HG03175 (cell line): ENCODE measurements around the gene GRB14.

Experiments
- ATAC-seq: cut with Tn5 transposase; IDR thresholded peaks from one replicate; pipeline ENCODE4 v1.9.1; 2021; ENCODE audit warnings: mild to moderate bottlenecking, moderate library complexity; ENCODE audit not compliant: unreplicated experiment

The GRB14 gene

GRCh38 chr2:164617466-164617865 is 3.8 kb downstream of the GRB14 start:
- ATAC-seq: no peak

DNA sequence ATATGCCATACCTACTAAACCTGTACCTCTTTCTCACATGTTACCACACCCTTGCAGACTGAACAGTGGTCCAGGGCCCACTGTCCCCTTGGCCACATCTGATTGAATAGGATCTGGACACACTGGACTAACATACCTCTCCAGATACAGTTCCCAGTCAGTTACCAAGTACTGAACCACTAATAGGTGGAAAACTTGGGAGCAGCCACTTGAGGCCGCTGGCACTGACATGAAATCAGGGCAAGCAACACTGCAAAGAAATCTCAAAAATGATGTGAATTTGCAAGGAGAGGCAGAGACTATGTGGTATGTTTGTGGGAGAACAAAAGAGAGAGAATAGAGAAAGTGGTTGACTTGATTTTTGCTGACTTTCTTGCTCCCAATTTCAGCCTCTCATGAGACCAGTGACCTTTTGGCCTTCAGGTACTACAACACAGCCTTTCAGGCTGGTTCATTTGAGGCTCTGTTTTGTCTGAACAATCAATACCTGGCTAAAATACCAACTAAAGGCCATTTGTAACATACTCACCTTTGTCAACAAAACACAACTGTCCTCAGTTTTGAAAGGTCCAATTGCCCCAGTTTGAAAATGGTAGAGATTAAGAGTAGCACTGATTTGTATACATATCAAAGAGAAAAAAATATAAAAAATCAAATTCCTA is 7.8 kb downstream of the GRB14 start:
- ATAC-seq: no peak

DNA sequence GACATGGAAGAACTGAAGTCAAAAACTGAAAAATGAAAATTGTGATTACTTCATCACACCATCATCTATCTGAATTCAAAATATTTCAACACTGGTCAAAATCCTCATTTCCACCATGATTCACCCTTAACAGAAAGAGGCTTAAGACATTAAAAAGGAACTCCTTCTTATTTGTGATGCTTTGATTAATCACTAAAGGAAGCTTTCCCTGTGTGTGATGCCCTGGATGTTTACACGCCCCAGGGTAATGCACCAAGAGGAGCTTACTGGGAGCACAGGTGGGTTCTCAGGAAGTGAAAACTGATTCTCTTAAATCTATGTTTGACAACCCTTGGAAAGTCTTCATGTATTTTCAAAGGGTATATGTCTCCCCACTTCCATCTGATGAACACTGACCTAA is 11.5 kb downstream of the GRB14 start:
- ATAC-seq: no peak

DNA sequence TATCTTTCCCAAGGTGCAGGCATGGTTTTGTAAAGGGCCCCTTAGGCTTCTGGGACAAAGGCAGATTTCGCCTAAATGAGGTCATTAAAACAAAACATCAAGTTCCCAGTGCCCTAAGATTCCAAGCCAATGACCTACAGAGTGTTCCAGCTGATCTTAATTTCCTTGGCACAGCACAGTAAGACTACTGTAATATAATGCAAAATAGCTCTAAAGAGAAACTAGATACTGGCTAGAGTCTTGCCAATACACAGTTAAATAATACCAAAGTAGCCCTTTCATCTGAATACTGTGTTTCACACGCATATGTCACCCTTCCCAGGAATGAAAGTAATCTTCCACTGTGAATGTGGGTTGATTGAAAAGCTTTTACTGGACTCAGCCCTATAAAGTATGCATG is 14.7 kb downstream of the GRB14 start:
- ATAC-seq: no peak

DNA sequence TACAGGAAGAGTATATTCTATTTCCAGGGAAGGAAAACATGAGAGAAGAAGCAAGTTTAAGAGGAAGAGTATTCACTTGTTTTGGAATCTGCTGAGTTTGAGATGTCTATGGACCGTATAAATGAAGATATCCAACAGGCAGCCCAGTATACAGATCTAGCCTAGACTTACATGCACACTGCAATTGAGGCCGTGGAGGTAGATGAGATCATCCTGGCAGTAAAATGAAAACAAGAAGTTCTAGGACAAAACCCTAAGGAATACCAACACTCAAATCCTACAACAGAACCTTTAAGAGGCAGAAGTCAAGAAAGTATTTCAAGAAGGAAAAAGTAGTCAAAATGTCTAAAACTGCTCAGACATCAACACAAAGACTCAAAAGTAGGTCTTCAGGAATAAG is 16.0 kb downstream of the GRB14 start:
- ATAC-seq: no peak

- ATAC-seq: no peak
These were observed 20.5 kb downstream of the GRB14 start for GRCh38 chr2:164600763-164601162.

GRCh38 chr2:164599954-164600589 is 21.2 kb downstream of the GRB14 start:
- peak; percentile 98 for ATAC-seq

DNA sequence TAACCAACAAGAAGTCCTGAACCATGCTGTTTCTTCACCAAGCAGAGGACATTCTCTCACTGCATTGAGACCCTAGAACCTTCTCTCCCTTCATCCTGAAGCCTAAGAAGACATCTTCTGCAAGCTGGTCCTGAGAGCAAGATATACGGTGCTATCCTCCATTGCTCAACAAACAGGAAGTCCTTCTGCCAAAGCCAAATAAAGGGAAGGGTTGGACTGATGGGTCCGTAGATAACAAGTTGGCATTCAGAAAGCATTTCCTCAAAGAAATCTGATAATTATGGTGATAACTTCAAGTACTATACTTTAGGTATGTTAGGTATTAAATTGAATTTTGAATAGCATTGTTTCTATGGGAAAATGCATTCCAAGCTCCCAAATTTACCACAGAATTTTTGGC is 23.3 kb downstream of the GRB14 start:
- no peak for ATAC-seq

- no peak for ATAC-seq
These were observed 26.3 kb downstream of the GRB14 start for GRCh38 chr2:164595031-164595430.

DNA sequence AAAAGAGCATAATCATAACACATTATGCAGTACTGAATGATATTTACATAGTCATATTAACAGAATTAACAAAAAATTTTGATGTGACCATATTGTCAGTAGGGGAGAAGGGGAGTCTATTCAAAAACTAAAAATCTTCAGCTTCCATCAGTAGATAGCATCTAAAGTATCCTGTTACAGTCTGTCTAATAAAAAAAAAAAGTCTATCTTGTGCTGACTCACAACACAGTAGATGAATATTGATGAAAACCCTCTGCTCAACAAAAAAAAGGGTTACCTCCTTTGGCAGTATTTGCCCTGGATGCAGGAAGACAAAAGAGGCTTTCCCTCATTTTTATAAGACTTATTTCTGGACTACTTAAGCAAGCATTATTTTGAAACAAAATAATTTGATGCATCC is 27.3 kb downstream of the GRB14 start:
- ATAC-seq: no peak

- no peak for ATAC-seq
These were observed 27.7 kb downstream of the GRB14 start for GRCh38 chr2:164593541-164593940.

DNA sequence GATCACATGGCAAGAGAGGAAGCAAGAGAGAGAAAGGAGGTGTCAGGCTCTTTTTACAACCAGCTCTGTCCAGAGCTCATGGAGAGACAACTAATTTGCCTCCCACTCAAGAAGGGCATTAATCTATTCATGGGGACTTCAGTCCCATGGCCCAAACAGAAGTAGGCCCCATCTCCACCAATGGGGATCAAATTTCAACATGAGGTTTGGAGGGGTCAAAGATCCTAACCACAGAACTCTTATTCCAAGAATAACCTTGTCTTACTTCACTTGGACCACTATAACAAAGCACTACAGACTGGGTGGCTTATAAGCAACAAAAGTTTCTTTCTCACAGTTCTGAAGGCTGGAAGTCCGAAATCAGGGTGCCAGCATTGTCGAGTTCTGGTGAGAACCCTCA is 31.8 kb downstream of the GRB14 start:
- no peak for ATAC-seq

GRCh38 chr2:164581050-164581449 is 40.2 kb downstream of the GRB14 start:
- no peak for ATAC-seq

DNA sequence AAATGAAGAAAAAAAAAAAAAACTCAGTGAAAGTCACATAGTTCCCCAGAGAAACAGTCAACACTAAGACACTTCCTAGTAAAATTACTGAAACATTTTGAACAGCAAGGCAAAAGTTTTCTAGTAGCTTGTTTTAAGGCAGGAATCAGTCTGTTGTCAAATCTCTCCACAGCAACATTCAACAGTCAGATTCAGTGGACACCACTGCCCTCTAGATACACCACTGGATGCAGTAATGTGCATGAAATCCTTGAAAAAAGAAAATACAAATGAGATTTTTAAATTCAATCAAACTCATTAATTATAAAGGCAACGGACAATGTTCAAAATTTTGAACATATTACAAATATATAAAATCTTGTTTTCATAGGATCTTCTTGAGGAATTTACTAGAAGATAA is 46.4 kb downstream of the GRB14 start:
- ATAC-seq: no peak

- ATAC-seq: no peak
These were observed 50.8 kb downstream of the GRB14 start for GRCh38 chr2:164570475-164570874.

DNA sequence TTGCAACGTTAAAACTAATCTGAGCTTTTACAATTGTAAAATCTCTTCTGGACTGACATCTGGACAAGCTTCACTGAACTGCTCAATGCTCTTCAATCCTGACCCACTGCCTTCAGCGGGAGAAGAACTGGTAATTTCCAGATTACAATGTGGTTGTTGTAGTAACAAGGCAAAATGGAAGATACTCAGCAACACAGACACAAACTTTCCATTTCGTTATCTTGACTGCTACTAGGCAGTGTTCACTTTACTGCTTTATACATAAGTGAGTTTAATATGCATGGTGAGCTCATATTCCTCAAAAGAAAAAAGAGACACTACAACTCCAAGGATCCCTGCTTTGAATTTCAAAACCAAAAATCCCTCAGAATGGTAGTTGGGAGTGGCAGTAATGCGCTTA is 51.9 kb downstream of the GRB14 start:
- ATAC-seq: no peak

GRCh38 chr2:164568317-164568716 is 53.0 kb downstream of the GRB14 start:
- ATAC-seq: no peak

DNA sequence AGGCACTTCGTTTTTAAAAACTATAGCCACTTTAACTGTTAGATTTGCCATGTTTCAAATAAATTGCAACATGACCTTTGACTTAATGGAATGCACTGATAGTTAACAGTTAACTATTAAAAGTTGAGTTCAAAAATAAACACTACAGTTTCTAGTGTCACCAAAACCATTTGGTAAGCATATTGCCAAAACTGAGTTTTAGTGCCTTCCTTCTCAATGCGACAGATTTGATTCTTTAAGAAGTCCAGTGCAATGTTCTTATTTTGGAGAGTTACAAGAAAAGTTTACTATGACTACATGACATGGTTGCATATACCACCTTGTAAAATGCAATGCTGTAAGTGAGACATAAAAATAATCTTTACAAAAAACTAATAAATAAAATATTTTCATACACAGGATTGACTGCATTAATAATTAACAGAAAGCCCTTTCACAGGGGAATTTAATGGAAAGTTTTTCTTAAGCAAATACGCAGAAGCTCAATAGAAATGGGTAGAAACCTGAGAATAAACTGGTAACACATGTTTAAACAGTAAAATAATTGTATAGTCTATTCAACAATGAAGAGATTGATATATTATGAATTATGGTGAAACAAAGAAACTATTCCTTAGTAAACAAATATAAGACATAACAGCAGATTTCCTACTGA is 53.8 kb downstream of the GRB14 start:
- no peak for ATAC-seq

GRCh38 chr2:164565359-164565758 is 55.9 kb downstream of the GRB14 start:
- ATAC-seq: no peak

- ATAC-seq: no peak
These were observed 58.6 kb downstream of the GRB14 start for GRCh38 chr2:164562666-164563065.

GRCh38 chr2:164561991-164562390 is 59.3 kb downstream of the GRB14 start:
- no peak for ATAC-seq

DNA sequence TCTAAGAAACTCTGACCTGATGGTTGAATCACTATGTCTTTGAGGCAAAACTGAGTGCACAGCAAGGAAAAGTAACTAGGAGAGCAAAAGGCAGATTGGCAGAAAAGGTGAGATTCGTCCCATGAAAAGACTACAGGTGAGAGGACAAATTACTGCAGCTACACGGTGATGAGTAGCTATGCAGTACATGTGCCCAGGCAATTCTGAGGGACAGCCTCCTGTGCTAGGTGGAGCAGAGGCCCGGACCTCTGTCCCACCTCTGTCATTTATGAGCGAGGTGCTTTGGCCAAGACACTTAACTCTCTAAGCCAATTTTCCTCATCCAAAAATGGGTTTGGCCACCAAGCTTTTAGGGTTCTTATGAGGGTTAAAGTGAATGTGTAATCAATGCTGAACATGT is 59.9 kb downstream of the GRB14 start:
- ATAC-seq: no peak
